ENCODE measurements around the gene CD177. TPM values are rescaled to one million over a fixed set of nuclear protein-coding genes. Genes with fewer than 3 reads are reported as not detected.

CD177 gene
- total RNA-seq, 1 experiment from 2014 or later, result not detected

DNA sequence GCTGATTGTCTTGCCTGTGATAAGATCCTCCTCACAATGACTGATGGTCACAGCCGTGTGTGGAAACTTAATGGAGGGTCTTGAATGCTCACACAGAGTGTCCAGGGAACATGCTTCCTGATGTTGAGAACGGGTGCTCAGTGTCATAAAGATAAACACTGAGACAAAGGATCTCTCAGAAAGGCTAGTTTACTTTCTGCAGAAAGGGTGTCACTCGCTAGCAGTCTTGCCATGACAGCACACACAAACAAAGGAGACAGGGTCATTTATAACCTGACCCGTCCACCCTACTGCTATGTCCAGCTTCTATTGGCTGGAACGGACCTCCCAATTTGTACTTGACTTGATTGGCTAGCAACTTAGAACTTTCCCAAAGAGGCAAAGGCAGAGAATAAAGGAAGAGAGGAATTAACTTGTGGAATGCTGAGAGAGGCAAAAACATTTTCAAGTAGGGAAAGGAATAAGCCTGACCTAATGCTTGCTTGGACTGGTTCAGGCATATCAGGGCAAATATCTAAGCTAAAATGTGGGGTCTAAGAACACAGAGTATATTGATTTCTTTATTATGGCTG lies 45.2 kb upstream of the CD177 start:
- Histone ChIP-seq H3K4me3 (ENCODE audit: low read depth, low read length, poor library complexity, severe bottlenecking) (no peak overlapping the region), H3K27ac (ENCODE audit: low read depth, low read length, poor library complexity, severe bottlenecking) (no peak overlapping the region), H3K9me3 (ENCODE audit: low read depth, low read length, poor library complexity, severe bottlenecking) (no peaks in the 10 kb centered on the region), H3K27me3 (replicated peaks; ENCODE audit: insufficient read depth, low read depth, low read length, poor library complexity) (peaks cover 41% of the 10 kb centered on the region), H3K4me1 (ENCODE audit: insufficient read depth, low read length, poor library complexity, severe bottlenecking) (no peaks in the 10 kb centered on the region), H3K36me3 (ENCODE audit: insufficient read depth, low read length, poor library complexity, severe bottlenecking) (no peaks in the 10 kb centered on the region)
- no peak for DNase-seq (ENCODE audit: low spot score)
- no TSS peak for BruUV-seq (replicated peaks)
- intact Hi-C loops (cut with micrococcal nuclease; ENCODE audit: unreplicated experiment), result no loop called here
- POLR2A ChIA-PET (ENCODE audit: low non-redundant PET), result interaction anchor here (0.6 kb wide), 1 partner anchor 126 kb away, joined by 4 read pairs; no protein-coding TSS in a partner anchor
- TF ChIP-seq, protein P1, sequence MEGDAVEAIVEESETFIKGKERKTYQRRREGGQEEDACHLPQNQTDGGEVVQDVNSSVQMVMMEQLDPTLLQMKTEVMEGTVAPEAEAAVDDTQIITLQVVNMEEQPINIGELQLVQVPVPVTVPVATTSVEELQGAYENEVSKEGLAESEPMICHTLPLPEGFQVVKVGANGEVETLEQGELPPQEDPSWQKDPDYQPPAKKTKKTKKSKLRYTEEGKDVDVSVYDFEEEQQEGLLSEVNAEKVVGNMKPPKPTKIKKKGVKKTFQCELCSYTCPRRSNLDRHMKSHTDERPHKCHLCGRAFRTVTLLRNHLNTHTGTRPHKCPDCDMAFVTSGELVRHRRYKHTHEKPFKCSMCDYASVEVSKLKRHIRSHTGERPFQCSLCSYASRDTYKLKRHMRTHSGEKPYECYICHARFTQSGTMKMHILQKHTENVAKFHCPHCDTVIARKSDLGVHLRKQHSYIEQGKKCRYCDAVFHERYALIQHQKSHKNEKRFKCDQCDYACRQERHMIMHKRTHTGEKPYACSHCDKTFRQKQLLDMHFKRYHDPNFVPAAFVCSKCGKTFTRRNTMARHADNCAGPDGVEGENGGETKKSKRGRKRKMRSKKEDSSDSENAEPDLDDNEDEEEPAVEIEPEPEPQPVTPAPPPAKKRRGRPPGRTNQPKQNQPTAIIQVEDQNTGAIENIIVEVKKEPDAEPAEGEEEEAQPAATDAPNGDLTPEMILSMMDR (conservative IDR thresholded peaks at IDR 0.05; ENCODE audit: low read depth, low read length), result no peak
- no peak for TF ChIP-seq EZH2 (IDR thresholded peaks at IDR 0.05; ENCODE audit: borderline replicate concordance, low read depth, low read length, poor library complexity, severe bottlenecking)
- CTCF ChIA-PET, result no interaction called here

DNA sequence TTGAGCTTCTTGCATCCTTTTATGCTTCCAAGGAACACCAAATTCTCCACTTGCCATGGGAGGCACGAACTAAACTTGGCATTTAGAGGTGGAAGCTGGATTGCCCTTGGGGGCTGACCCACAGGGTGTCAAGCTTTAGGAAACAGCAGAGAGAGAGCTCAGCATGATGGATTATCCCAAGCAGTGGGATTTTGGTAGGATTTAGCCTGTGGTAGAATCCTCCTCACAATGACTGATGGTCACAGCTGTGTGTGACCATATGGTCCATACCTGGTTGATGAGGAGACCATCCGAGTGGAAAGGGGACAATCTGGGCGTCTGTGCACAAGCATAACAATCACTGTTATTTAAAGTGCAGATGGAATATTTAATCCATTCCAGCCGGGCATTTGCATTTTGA lies 44.0 kb upstream of the CD177 start:
- no peaks in the 10 kb centered on the region for H3K9me3 ChIP-seq (ENCODE audit: low read depth, low read length, poor library complexity, severe bottlenecking)
- no peak for DNase-seq (ENCODE audit: low spot score)
- no peaks in the 10 kb centered on the region for H3K36me3 ChIP-seq (ENCODE audit: insufficient read depth, low read length, poor library complexity, severe bottlenecking)
- TF ChIP-seq, protein P1 (conservative IDR thresholded peaks at IDR 0.05; ENCODE audit: low read depth, low read length), result no peak
- TF ChIP-seq EZH2 (IDR thresholded peaks at IDR 0.05; ENCODE audit: borderline replicate concordance, low read depth, low read length, poor library complexity, severe bottlenecking), result no peak
- intact Hi-C loops (cut with micrococcal nuclease; ENCODE audit: unreplicated experiment), result no loop called here
- H3K27me3 ChIP-seq (replicated peaks; ENCODE audit: insufficient read depth, low read depth, low read length, poor library complexity), result peaks cover 51% of the 10 kb centered on the region
- no TSS peak for BruUV-seq (replicated peaks)
- no peak overlapping the region for H3K27ac ChIP-seq (ENCODE audit: low read depth, low read length, poor library complexity, severe bottlenecking)
- H3K4me3 ChIP-seq (ENCODE audit: low read depth, low read length, poor library complexity, severe bottlenecking), result no peak overlapping the region
- no peaks in the 10 kb centered on the region for H3K4me1 ChIP-seq (ENCODE audit: insufficient read depth, low read length, poor library complexity, severe bottlenecking)
- CTCF ChIA-PET, result no interaction called here
- POLR2A ChIA-PET (ENCODE audit: low non-redundant PET), result no interaction called here

DNA sequence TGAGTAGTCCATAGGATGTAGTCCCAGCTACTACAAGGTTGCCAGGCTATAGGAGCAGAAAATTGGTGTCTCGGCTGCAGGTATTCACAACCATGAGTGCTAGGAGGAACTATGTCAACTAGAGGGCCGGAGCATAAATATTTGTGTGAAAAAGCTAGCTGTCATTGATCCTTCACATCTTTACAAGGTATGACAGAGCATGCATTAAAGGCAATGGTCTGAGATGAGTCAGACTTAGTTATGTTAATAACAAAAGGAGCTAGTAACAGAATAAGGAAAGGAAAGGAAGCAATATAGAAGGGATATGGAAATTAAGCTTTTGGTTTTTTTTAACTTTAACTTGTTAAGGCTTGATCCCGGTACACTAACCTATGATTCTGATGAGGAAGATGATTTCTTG lies 43.3 kb upstream of the CD177 start:
- no peak overlapping the region for H3K27ac ChIP-seq (ENCODE audit: low read depth, low read length, poor library complexity, severe bottlenecking)
- intact Hi-C loops (cut with micrococcal nuclease; ENCODE audit: unreplicated experiment), result no loop called here
- ChIA-PET POLR2A (ENCODE audit: low non-redundant PET) (no interaction called here), CTCF (no interaction called here)
- H3K9me3 ChIP-seq (ENCODE audit: low read depth, low read length, poor library complexity, severe bottlenecking), result no peaks in the 10 kb centered on the region
- H3K27me3 ChIP-seq (replicated peaks; ENCODE audit: insufficient read depth, low read depth, low read length, poor library complexity), result peaks cover 57% of the 10 kb centered on the region
- no peaks in the 10 kb centered on the region for H3K4me1 ChIP-seq (ENCODE audit: insufficient read depth, low read length, poor library complexity, severe bottlenecking)
- DNase-seq (ENCODE audit: low spot score), result no peak
- TF ChIP-seq, protein P1 (conservative IDR thresholded peaks at IDR 0.05; ENCODE audit: low read depth, low read length), result no peak
- TF ChIP-seq EZH2 (IDR thresholded peaks at IDR 0.05; ENCODE audit: borderline replicate concordance, low read depth, low read length, poor library complexity, severe bottlenecking), result no peak
- BruUV-seq (replicated peaks), result no TSS peak
- H3K4me3 ChIP-seq (ENCODE audit: low read depth, low read length, poor library complexity, severe bottlenecking), result no peak overlapping the region
- H3K36me3 ChIP-seq (ENCODE audit: insufficient read depth, low read length, poor library complexity, severe bottlenecking), result no peaks in the 10 kb centered on the region
